Forelimb muscle (tissue), 1 donor: ENCODE data around the gene DOK7. TPM values are rescaled to one million over a fixed set of nuclear protein-coding genes. Genes with fewer than 3 reads are reported as not detected.

Experiments
- DNase-seq: peaks from one replicate; pipeline ENCODE4 v3.0.0-alpha.2; 2013; ENCODE audit warnings: low read depth
- polyA plus RNA-seq: library from polyadenylated mRNA; unstranded; fragments of 120-200 nt; gene quantifications from one replicate; pipeline ENCODE4 v1.2.1, GENCODE V29; 2013; ENCODE audit not compliant: insufficient read length

The DOK7 gene
- polyA plus RNA-seq, 1 donor, result 18.4 TPM

DNA sequence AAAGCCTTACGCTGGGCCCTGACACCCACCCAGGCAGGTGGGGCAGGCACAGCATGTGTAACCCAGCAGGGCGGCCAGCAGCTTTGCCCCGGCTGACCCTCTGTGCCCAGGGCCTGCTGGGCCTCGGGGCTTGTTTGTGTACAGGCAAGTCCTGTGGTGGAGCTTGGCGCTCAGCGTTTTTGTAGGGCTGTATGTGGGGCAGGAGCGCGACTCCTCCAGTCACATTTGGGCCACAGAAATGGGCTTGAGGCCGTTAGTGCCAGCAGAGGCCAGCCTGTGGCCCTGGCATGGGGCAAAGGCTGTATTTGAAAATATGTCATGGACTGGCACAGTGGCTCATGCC is 36.0 kb upstream of the DOK7 start:
- no peak for DNase-seq

DNA sequence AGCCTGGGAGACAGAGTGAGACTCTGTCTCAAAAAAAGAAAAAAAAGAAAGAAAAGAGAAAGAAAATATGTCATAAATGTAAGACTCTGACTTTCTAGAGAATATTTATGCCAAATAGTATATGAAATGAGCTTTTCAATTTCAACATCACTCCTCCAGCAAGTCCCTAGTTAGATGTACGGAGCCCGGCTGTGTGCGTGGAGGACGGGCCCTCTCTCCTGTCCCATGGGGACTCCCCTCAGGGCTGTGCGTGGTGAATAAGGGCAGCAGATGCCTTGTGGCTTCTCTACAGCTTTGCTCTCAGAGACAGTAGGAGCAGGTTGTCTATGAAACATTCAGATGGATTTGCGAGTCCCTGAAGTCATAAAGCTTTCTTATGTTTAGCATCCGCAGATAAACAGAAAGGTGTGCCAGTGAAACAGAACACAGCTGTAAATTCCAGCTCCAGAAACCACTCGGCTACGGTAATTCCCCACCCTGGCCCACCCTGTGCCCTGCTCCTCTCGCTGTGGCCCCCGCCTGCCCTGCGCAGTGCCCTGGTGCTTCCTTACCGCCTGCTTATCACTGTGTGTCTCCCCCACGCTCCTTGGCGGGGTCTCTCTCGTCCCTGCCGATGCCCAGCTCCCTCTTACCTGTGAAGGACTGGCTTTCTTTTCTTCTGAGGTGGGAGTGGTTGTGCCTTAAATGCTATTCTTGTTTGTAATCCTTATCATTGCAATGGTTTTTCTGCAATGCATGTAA is 35.2 kb upstream of the DOK7 start:
- DNase-seq, result no peak

DNA sequence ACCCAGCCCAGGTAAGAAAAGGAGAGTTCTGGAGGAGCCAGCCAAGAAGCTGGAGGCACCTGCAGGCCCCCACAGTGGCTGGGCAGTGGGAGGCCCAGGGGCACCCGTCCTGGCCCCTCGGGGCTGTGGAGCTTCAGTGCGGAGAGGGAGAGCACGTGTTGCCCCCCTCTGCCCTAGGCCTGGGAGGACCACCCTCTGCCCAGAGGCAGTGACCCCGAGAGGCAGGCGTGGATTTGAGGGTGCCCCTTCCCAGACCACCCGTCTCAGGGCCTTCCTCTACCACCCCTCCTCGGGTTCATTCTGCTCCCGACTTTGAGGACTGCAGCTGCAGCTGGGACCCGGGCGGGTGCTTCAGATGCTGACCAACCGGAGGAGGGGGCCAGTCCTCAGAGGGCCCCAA is 33.5 kb upstream of the DOK7 start:
- DNase-seq, result no peak

DNA sequence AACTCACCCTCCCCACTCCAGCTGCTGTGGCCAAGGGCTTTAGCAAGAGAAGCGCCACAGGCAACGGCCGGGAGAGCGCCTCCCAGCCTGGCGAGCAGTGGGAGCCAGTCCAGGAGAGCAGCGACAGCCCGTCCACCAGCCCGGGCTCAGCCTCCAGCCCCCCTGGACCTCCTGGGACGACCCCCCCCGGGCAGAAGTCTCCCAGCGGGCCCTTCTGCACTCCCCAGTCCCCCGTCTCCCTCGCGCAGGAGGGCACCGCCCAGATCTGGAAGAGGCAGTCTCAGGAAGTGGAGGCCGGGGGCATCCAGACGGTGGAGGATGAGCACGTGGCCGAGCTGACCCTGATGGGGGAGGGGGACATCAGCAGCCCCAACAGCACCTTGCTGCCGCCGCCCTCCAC is 32.6 kb upstream of the DOK7 start:
- no peak for DNase-seq

DNA sequence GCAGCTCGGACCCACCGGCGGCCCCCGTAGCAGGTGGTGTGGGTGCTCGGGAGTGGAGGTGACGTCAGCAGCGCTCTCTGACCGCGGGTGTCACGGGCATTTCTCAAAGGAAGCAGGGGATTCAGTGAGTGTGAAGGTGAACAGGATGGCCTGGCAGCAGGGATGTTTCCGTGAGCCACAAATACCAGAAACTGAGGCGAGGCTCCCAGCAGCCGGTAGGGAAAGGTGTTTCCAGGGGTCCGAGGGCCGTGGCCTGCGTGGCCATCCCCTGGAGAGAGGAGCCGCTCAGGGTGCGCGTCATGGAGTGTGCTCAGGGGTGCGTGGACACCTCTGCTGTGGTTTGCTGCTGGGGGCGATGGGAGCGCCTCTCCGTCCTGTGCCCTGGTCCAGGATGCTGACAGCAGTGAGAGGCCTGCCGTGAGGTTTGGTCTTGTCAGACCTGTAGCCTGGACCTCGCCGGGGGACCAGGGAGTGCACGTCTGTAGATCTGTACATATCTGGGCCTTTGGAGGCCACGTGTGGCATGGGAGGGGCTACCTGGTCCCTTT is 31.6 kb upstream of the DOK7 start:
- no peak for DNase-seq

DNA sequence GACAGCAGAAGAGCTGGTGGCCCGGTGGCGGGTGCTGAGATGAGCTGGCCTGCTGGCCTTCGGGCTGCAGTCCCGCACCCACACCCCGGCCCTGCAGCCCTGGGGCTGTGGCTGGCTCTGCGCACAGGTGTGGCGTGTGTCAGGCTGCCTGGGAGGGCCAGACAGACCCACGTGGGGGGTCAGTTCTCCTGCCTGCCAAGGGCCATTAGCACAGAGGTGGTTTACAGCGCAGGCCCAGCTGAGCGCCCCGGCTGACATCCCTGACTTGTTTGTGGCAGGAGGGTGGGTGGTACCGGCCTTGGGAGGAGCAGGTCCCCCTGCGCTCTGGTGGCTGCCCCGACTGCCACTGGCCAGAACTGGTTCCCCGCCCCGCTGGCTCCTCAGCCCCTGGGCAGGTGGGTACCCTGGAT is 30.7 kb upstream of the DOK7 start:
- DNase-seq, result no peak

DNA sequence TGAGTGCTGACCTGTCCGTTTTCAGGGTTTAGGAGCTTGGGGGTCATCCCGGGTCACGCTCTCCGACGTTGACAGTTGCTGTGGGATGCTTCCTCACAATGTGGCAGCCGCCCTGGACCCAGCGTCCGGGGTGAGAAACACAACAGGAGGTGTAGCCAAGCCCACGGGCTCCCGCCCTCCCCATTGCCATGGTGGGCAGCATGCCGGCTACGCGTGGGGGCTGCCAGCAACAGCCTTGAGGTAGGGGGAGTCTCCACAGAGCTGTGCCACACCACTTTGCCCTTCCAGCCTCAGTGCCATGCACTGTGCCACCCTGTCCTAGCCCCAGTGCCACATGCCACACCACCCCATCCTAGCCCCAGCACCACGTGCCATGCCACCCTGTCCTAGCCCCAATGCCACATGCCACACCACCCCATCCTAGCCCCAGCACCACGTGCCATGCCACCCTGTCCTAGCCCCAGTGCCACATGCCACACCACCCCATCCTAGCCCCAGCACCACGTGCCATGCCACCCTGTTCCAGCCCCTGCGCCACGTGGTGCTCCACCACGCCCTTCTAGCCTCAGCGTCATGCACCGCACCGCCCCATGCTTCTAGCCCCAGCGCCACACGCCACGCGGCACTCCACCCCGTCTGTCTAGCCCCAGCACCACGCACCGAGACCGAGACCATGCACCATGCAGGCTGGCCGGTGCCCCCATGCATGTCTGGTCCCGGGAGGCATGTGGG is 29.8 kb upstream of the DOK7 start:
- no peak for DNase-seq

DNA sequence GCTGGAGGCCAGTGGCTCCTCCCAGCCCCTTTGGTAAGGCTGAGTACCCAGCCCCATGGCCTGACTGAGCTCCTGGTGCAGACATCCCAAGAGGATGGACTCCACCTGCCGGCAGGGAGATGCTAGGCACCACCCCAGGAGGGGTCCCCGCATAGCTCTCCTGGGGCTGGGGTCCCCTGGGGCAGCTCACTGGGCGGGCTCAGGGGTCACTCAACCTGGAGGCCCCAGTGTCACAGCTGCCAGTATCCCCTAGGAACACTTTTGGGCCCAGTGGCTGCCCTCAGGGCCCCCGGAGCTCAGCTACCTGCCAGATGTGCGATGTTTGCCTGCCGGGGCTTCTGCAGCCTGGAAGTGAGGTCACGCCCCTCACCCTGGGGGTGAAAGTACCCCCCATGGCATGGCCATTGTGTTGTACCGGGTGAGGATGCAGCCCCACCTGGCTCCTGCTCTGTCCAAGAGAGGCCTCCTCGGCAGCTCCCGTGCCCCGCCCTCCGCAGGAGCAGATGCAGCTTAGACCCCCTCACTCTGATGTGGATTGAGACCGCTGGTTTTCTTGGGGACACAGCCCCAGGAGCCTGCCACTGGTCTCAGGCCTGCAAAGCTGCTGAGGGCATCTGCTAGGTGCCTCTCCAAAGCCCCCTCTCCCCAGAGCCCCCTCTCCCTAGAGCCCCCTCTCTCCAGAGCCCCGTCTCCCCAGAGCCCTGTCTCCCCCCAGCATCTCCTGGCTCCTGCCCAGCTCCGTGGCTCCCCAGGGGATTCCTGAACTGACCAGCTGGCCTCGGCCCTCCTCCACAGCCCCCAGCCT is 28.0 kb upstream of the DOK7 start:
- no peak for DNase-seq

DNA sequence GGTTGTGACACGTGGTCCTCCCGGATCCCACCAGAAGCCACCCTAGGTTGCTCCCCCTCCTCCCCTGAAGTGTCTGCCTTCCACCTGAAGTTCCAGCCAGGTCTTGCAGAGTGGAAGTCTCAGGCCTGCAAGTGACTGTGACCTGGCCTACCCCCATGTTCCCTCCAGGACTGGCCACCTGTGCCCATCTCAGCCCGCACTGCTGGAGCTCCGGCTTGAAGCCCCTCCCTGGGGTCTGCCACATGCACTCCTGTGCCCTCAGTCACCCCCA is 27.5 kb upstream of the DOK7 start:
- DNase-seq, result no peak

DNA sequence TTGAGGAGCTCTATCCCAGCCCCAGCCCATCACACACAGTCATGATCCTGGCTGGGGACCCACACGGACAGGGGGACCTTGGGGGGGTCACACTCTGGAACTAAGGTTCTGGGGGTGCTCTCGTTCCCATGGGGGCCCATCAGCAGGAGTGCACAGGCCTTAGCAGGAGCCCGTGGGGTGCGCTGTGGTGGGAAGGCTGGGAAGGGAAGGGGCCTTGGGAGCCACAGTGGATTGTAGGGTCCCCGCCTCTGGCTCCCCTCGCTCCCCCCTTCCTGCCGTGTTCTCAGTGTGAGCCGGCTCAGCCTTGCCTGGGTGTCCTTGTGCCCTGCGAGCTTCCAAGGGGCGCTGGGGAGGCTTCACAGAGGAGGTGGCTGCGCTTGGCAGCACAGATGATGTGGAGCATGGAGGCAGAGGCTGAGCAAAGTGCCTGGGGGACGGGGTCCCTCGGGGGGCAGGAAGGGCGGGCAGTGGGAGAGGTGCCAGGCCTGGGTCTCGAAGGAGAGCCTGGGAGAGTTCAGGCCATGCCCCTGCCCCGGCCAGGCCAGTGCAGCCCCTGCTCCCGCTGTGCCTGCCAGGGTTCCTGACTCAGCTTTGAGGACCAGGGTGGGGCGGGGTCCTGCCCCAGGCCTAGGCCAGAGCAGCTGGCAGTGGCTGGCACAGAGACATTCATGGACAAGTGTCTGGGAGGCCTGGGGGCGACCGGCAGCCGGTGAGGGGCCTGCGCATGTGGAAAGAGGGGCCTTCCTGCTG is 26.9 kb upstream of the DOK7 start:
- DNase-seq, result no peak

DNA sequence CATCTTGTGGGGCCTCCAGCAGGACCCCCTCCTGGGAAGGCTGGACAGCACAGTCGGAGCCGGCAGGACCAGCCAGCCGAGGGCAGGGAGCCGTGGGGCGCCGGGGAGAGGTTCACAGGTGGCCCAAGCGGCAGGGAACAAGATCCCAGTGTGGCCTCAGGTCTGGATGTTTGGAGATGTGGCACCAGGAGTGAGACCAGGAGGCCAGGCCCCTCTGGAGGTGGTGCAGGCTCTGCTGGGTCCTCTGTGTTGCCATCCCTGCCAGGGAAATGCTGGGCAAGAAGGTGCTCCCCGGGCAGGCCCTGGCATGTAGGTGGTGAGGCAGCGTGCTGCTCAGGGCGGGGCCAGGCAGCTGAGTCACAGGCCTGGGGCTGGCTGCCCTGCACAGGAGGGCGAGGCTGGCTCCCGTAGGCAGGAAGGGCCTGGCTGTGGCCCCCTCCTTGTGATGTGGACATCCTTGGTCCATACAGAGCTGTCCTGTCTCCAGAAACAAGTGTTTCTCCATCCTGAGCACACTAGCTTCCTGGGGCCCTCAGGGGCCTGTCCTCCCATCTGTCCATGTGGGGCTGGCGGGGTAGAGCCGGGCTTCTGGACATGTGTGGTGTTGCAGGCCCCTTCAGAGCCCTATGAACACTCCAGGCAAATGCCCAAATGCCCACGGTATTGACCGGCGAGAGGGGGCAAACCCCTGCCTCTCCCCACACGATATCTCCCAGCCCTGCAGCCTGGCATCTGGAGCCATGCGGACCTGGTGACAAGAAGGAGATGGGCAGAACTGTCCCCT is 26.1 kb upstream of the DOK7 start:
- DNase-seq, result no peak

DNA sequence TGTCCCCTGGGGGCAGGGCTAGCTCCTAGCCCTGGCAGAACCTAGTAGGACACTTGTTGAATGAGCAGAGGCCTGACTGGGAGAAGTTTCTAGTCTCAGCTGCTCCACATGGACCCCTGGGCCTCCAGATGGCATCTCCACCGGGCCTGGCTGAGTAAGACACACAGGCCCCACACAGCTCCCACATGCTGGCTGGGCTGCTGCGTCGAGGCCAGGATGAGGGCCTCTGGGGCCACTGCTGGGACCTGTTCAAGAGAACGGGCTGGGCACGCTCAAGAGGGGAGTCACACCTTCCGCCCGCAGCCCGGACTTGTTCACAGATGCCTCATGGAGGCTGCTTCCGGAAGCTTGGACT is 25.5 kb upstream of the DOK7 start:
- no peak for DNase-seq

DNA sequence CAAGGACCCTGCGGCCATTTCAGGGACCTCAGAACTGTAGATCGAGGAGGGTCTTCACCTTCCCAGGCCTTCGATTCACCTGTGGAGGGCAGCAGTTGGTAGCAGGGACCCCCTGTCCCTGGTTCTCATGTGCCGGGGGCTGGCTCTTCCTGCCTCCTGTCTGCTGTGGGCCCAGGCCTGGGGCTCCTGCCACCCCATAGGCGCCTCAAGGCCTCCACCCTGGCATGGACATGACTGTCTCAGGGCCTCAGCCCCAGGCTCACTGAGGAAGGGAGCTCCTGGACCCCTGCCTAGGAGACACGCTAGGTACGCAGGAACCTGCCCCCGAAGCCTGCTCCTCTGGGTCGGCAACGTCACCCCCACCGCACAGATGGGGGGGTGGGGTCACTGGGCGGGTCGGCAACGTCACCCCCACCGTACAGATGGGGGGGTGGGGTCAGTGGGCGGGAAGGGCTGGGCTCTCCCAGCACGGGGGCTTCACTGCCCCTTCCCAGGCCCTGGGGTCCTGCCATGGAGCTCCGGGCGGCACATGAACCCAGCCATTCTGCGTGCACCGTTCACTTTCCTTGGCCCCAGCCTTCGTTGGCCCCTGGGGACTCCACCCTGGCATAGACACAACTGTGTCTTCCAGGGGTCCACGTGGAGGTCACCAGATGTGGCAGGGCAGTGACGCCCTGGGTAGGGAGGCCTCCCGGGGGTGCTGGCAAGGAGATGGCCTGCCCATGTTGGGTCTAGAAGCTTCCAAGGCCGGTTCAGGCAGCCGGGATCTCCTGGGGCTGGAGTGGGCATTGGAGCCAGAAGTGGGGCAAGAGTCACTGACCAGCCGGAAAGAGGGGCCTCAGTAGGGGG is 24.9 kb upstream of the DOK7 start:
- no peak for DNase-seq

DNA sequence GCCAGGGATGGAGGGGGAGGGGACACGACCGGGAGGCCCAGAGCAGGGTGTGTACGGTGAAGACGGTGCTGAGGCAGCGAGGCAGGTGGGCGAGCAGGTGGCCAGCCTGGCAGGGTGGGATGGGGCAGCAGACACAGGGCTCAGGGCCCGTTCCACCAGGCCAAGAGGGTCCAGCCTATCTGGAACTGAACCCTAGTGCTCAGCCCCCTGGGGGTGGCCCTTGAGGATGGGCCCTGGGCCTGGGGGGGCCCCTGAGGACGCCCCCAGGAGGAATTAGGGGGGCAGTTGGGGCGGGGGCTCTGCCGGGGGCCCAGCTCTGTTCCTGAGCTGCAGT is 24.3 kb upstream of the DOK7 start:
- no peak for DNase-seq

DNA sequence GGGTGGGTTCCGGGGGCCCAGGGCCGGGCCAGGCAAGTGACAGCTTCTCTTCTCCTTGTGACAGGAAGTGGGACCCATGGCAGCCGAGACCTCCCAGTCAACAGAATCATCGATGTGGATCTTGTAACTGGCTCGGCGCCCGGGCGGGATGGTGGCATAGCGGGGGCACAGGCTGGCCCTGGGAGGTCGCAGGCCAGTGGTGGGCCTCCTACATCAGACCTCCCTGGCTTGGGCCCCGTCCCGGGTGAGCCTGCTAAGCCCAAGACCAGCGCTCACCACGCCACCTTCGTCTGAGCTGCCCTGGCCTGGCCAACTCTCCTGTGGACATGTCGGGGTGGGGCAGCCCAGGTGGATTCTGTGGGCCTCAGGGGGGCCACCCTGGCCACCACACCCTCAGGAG is 23.7 kb upstream of the DOK7 start:
- no peak for DNase-seq

DNA sequence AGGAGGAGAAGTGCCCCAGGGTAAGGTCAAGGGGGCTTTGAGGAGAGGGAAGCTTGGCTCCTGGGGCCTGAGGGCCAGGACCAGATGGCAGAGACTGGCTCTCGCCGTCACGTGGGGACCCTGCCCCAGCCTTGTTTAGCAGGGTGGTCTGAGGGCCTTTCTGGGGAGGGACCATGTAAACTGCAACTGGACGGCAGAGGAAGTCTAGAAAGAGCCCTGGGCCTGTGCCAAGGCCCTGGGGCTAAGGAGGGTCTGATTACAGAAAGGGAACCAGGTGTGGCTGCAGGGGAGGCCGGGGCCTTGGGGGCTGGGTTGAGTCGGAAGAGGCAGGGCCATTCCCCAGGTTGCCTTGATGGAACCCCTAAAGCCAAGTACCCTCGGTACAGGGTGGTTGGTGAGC is 23.1 kb upstream of the DOK7 start:
- no peak for DNase-seq

DNA sequence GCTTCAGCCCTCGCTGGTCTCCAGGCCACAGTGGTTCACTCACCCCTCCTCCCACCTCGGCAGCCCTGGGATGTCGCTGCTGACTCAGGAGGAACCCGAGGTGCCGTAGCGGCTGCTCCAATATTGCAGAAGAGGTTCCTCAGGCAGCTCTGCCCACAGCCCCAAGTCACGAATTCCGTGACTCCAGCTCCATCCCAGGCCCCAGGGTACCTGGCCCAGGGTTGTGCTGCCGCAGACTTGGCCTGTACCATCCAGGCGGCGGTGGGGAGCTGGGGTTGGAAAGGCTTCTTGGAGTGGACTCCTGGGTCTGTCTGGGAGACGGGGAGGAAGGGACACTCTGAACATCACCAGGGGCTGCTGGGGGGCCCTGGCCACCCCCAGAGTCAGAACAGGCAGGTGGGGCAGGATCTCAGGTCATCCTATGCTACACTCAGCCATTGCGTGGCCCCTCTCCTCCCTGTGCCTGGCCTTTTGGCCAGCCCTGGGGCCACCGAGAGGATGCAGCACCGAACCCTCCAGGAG is 22.1 kb upstream of the DOK7 start:
- no peak for DNase-seq

DNA sequence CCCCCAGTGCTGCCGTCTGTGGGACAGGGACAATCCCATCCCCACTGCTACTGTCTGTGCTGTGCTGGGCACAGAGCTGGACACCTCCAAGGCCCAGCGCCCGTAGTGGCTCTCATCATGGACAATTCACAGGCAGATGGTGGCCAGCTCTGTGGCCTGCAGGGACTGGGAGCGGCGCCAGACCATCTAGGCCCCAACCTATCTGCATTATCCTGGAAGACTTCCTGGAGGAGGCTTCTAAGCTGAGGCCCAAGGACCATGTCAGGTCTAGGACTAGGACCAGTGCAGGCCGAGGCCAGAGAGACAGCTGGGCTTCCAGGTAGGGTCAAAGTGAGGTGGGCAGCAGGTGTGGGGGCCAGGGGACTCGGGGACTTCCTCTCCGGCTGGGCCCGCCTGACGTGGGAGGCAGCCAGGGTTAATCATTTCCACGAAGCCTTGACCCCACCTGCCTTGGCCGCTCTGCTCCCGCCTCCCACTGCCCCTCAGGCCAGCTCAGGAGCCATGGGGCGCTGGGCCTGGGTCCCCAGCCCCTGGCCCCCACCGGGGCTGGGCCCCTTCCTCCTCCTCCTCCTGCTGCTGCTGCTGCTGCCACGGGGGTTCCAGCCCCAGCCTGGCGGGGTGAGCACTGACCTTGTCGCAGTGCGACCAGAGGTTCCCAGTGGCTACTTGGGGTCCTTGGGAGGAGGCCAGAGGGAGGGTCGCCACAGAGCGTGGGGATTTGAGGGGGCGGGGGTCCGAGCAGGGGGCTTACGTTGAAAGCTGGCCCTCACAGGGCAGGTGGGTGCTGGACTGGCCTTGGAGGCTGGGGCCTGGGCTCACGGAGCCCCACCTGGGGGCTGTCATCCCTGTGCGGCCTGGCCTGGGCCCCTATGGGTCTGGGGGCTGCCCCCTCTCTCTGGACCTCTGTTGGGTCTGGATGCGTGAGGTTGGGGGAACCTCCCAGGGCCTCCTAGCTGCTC is 21.3 kb upstream of the DOK7 start, which contains the start of gene HGFAC:
TSS of gene HGFAC (plus strand) at position 468 of the 959 bp plus-strand sequence. CDS start at position 502, 34 bp downstream.
- DNase-seq, result no peak

DNA sequence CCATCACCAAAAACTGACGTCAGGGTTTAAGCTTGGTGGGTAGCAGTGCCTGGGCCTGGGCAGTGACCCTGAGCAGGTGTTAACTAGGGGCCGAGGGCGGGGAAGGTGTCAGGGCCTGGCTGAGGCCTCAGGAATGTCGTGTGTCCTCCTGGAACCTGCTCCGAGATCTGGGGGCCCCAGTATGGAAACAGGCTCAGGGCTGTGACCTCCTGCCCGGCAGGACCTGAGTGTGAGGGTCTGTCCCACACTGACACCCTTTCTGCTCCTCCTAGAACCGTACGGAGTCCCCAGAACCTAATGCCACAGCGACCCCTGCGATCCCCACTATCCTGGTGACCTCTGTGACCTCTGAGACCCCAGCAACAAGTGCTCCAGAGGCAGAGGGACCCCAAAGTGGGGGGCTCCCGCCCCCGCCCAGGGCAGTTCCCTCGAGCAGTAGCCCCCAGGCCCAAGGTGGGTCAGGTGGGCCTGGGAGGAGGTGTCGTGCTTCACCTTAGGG is 20.6 kb upstream of the DOK7 start:
- no peak for DNase-seq
